Right lung (tissue), 5 donors: ENCODE data around the gene CA5A. TPM values are rescaled to one million over a fixed set of nuclear protein-coding genes. Genes with fewer than 3 reads are reported as not detected.

Experiments used
- DNase-seq, 2 donors: peaks; one replicate each; pipeline ENCODE4 v3.0.0-alpha.2; 2013
- polyA plus RNA-seq, 5 donors: library from polyadenylated mRNA; unstranded; fragments of 120-200 nt; gene quantifications; one replicate each; pipeline versions ENCODE4 v1.2.1 to v1.2.3, GENCODE V29; 2013; ENCODE audit warnings: inconsistent platforms in 1 of 5, low replicate concordance in 1 of 5; ENCODE audit not compliant: insufficient read length in 5 of 5, insufficient read depth in 1 of 5

CA5A gene
- polyA plus RNA-seq, 5 donors, result 0.10 to 0.34 (median 0.13) TPM

- no peak for DNase-seq
These were observed 97.4 kb downstream of the CA5A start for GRCh38 chr16:87838643-87839541.

Other genes with a start within 250 kb of the CA5A start
- gene KLHDC4, start 170.5 kb downstream of the CA5A start, polyA plus RNA-seq, result 10 to 100 TPM; 29.0 to 40.1 (median 37.2) TPM
- 10 to 100 TPM in 3 of 5 donors, 1 to 10 TPM in 2; 8.6 to 11.7 (median 10.3) TPM for gene SLC7A5, start 67.0 kb downstream of the CA5A start, polyA plus RNA-seq
- gene BANP, start 14.9 kb upstream of the CA5A start, polyA plus RNA-seq, result 10 to 100 TPM; 18.3 to 27.2 (median 26.3) TPM